ENCODE results near the gene TMEM38A.

The TMEM38A gene

DNA sequence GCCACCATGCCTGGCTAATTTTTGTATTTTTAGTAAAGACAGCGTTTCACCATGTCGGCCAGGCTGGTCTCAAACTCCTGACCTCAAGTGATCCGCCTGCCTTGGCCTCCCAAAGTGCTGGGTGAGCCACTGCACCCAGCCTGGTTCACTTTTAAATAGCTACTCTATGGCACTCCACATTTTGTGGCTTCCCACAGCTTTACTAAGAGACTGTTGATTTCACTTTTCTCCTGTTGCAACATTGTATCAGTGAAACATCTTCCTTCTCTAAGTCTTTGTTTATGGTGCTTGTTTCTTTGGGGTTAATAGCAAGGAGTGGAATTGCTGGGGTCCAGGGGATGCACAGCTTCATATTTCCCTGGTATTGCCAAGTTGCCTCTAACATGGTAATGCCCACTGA lies 12.3 kb downstream of the TMEM38A start:
- TF ChIP-seq FOXP2 (optimal IDR thresholded peaks at IDR 0.05; ENCODE audit: borderline replicate concordance, extremely low read depth, extremely low read length, insufficient read depth) (no peak), TAF1 (IDR thresholded peaks at IDR 0.05; ENCODE audit: borderline replicate concordance, insufficient read depth, low read length) (no peak), SIN3A (IDR thresholded peaks at IDR 0.05; ENCODE audit: borderline replicate concordance, insufficient read depth, low read length) (no peak), POLR2AphosphoS5 (IDR thresholded peaks at IDR 0.05; ENCODE audit: low read depth, low read length) (no peak)
- TF ChIP-seq, protein P1, sequence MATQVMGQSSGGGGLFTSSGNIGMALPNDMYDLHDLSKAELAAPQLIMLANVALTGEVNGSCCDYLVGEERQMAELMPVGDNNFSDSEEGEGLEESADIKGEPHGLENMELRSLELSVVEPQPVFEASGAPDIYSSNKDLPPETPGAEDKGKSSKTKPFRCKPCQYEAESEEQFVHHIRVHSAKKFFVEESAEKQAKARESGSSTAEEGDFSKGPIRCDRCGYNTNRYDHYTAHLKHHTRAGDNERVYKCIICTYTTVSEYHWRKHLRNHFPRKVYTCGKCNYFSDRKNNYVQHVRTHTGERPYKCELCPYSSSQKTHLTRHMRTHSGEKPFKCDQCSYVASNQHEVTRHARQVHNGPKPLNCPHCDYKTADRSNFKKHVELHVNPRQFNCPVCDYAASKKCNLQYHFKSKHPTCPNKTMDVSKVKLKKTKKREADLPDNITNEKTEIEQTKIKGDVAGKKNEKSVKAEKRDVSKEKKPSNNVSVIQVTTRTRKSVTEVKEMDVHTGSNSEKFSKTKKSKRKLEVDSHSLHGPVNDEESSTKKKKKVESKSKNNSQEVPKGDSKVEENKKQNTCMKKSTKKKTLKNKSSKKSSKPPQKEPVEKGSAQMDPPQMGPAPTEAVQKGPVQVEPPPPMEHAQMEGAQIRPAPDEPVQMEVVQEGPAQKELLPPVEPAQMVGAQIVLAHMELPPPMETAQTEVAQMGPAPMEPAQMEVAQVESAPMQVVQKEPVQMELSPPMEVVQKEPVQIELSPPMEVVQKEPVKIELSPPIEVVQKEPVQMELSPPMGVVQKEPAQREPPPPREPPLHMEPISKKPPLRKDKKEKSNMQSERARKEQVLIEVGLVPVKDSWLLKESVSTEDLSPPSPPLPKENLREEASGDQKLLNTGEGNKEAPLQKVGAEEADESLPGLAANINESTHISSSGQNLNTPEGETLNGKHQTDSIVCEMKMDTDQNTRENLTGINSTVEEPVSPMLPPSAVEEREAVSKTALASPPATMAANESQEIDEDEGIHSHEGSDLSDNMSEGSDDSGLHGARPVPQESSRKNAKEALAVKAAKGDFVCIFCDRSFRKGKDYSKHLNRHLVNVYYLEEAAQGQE (IDR thresholded peaks at IDR 0.05; ENCODE audit: insufficient read depth in 1 of 2, low read depth in 2 of 2, low read length in 2 of 2), result no peak

DNA sequence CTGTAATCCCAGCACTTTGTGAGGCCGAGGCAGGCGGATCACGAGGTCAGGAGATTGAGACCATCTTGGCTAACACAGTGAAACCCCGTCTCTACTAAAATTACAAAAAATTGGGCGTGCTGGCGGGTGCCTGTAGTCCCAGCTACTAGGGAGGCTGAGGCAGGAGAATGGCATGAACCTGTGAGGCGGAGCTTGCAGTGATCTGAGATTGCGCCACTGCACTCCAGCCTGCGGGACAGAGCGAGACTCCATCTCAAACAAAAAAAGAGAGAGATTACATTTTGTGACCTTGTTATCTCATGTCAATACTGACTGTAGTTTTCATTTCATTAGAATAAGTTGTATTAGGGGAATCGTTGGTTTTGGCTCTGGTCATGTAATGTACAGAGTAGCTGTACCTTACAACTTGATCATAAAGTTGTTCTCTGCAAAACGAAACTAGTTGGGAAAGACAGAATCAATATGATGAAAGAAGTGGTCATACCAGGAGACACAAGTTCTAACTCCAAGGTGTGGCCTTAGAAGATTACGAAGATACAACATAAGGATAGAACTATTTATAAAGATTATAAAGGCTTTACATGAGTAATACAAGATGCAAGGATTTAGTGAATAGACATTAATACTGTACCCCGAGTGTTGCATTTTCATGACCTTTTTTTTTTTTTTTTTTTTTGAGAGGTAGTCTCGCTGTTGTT lies 15.3 kb downstream of the TMEM38A start:
- TF ChIP-seq, protein P1 (IDR thresholded peaks at IDR 0.05; ENCODE audit: insufficient read depth in 1 of 2, low read depth in 2 of 2, low read length in 2 of 2), result no peak

DNA sequence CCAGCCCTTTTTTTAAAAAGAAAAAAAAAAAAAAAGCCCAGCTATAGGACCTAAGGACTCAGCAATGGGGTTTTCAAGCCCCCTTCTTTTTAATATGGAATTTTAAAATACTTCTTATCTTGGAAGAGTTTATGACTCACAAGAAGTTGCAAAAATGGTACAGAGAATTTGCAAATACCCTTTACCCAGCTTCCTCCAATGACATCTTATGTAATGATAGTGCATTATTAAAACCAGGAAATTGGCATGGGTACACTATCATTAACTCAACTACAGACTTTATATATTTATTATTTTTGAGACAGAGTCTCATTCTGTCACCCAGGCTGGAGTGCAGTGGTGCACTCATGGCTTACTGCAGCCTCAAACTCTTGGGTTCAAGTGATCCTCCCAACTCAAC lies 16.1 kb downstream of the TMEM38A start:
- TF ChIP-seq SIN3A (IDR thresholded peaks at IDR 0.05; ENCODE audit: borderline replicate concordance, insufficient read depth, low read length) (no peak), TAF1 (IDR thresholded peaks at IDR 0.05; ENCODE audit: borderline replicate concordance, insufficient read depth, low read length) (no peak), FOXP2 (optimal IDR thresholded peaks at IDR 0.05; ENCODE audit: borderline replicate concordance, extremely low read depth, extremely low read length, insufficient read depth) (no peak), POLR2AphosphoS5 (IDR thresholded peaks at IDR 0.05; ENCODE audit: low read depth, low read length) (no peak)

DNA sequence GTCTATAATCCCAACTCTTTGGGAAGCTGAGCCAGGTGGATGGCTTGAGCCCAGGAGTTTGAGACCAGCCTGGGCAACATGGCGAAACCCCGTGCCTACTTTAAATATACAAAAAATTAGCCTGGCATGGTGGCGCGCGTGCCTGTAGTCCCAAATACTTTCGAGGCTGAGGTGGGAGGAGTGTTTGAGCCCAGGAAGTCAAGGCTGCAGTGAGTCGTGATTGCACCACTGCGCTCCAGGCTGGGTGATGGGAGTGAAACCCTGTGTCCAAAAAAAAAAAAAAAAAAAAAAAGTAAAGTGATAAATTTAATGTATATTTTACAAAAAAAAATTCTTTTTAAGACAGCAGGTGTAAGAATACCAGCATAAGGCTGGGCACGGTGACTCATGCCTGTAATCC lies 17.6 kb downstream of the TMEM38A start:
- no peak for TF ChIP-seq SIN3A (IDR thresholded peaks at IDR 0.05; ENCODE audit: borderline replicate concordance, insufficient read depth, low read length)
- TF ChIP-seq TAF1 (IDR thresholded peaks at IDR 0.05; ENCODE audit: borderline replicate concordance, insufficient read depth, low read length), result no peak
- TF ChIP-seq, protein P1 (IDR thresholded peaks at IDR 0.05; ENCODE audit: insufficient read depth in 1 of 2, low read depth in 2 of 2, low read length in 2 of 2), result no peak
- TF ChIP-seq FOXP2 (optimal IDR thresholded peaks at IDR 0.05; ENCODE audit: borderline replicate concordance, extremely low read depth, extremely low read length, insufficient read depth), result no peak

DNA sequence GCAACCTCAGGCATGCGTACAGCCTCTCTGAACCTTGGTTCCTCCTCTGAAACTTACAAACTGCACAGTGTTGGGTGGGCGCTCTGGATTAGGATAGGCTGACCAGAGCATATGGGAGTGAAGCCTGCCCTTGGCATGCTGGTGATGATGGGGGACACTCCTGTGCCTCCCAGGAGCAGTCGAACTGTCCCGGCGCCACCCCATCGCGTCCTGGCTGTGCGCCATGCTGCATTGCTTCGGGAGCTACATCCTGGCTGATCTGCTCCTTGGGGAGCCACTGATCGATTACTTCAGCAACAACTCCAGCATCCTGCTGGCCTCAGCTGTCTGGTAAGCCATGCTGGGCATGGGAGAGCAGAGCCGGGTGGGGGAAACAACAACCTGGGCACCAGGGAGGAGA lies 18.9 kb downstream of the TMEM38A start:
- TF ChIP-seq FOXP2 (optimal IDR thresholded peaks at IDR 0.05; ENCODE audit: borderline replicate concordance, extremely low read depth, extremely low read length, insufficient read depth) (no peak), POLR2AphosphoS5 (IDR thresholded peaks at IDR 0.05; ENCODE audit: low read depth, low read length) (no peak), SIN3A (IDR thresholded peaks at IDR 0.05; ENCODE audit: borderline replicate concordance, insufficient read depth, low read length) (no peak), TAF1 (IDR thresholded peaks at IDR 0.05; ENCODE audit: borderline replicate concordance, insufficient read depth, low read length) (no peak)
- TF ChIP-seq, protein P1 (IDR thresholded peaks at IDR 0.05; ENCODE audit: insufficient read depth in 1 of 2, low read depth in 2 of 2, low read length in 2 of 2), result no peak

All from PFSK-1 (cell line).